IMR-90 (cell line): ENCODE data around the gene GNAO1. TPM values are rescaled to one million over a fixed set of nuclear protein-coding genes. Genes with fewer than 3 reads are reported as not detected.

Experiments used
- ATAC-seq: fragments of 200-7000 bp; cut with Tn5 transposase; 2 replicates; pipeline ENCODE4 v1.9.1; 2020; ENCODE audit warnings: low read depth, mild to moderate bottlenecking, moderate library complexity
- BruUV-seq: library from RNA; stranded (reverse); fragments of 400-500 nt; replicated peaks from 2 replicates; lab custom pipeline; 2021; lab: Mats Ljungman, UMichigan
- CTCF ChIA-PET: fragments of 300-600 bp; formaldehyde crosslinking; extraction: SDS; loops from one replicate; lab custom pipeline; 2021; ENCODE audit warnings: antibody characterized with exemption; lab: Yijun Ruan, JAX
- POLR2A ChIA-PET: fragments of 300-600 bp; sonication (Branson Sonifier 250); formaldehyde crosslinking; loops from one replicate; lab custom pipeline; 2022; ENCODE audit warnings: antibody characterized with exemption; ENCODE audit not compliant: unreplicated experiment; lab: Charles Lee
- DNase-seq: peaks from one replicate; pipeline ENCODE4 v3.0.0; 2013
- H2AFZ ChIP-seq: replicated peaks from 2 replicates; pipeline ENCODE3; 2013; ENCODE audit warnings: low read length, mild to moderate bottlenecking; ENCODE audit not compliant: poor library complexity
- H2AK5ac ChIP-seq: 2 replicates; pipeline ENCODE4 v1.6.1; 2013; ENCODE audit warnings: low read depth, low read length, inconsistent platforms
- H2AK9ac ChIP-seq: replicated peaks from 2 replicates; pipeline ENCODE3; 2013; ENCODE audit warnings: mild to moderate bottlenecking, low read depth, low read length, moderate library complexity; ENCODE audit not compliant: poor library complexity
- H2BK120ac ChIP-seq: 2 replicates; pipeline ENCODE4 v1.6.1; 2013; ENCODE audit warnings: low read depth, low read length, inconsistent platforms
- H2BK15ac ChIP-seq: 3 replicates; pipeline ENCODE4 v1.6.1; 2013; ENCODE audit warnings: low read depth, low read length, inconsistent platforms
- H2BK20ac ChIP-seq: 2 replicates; pipeline ENCODE4 v1.6.1; 2013; ENCODE audit warnings: low read depth, mild to moderate bottlenecking, inconsistent platforms, low read length, moderate library complexity
- H2BK5ac ChIP-seq: 2 replicates; pipeline ENCODE4 v1.6.1; 2013; ENCODE audit warnings: mild to moderate bottlenecking, low read depth, low read length, inconsistent platforms; ENCODE audit not compliant: poor library complexity, severe bottlenecking
- H3K14ac ChIP-seq: replicated peaks from 2 replicates; pipeline ENCODE4 v1.6.1; 2013; ENCODE audit warnings: low read depth, low read length, inconsistent platforms
- H3K18ac ChIP-seq: 2 replicates; pipeline ENCODE4 v1.6.1; 2013; ENCODE audit warnings: low read depth, low read length, control low read depth
- H3K23ac ChIP-seq: 2 replicates; pipeline ENCODE4 v1.6.1; 2013; ENCODE audit warnings: low read depth, low read length, inconsistent platforms
- H3K27ac ChIP-seq: 2 replicates; pipeline ENCODE4 v1.5.1; 2013; ENCODE audit warnings: mild to moderate bottlenecking, control low read depth, low read length; ENCODE audit not compliant: insufficient read depth
- H3K27me3 ChIP-seq: 2 replicates; pipeline ENCODE4 v1.6.1; 2013; ENCODE audit warnings: low read length; ENCODE audit not compliant: control insufficient read depth, insufficient read depth
- H3K36me3 ChIP-seq: 2 replicates; pipeline ENCODE4 v1.6.1; 2013; ENCODE audit warnings: low read length, mixed read lengths; ENCODE audit not compliant: control insufficient read depth, insufficient read depth
- H3K4ac ChIP-seq: 2 replicates; pipeline ENCODE4 v1.6.1; 2013; ENCODE audit warnings: low read depth, low read length, inconsistent platforms
- H3K4me1 ChIP-seq: 2 replicates; pipeline ENCODE4 v1.6.1; 2013; ENCODE audit warnings: low read length, mixed read lengths; ENCODE audit not compliant: control insufficient read depth, insufficient read depth
- H3K4me2 ChIP-seq: 2 replicates; pipeline ENCODE4 v1.6.1; 2013; ENCODE audit warnings: low read depth, mild to moderate bottlenecking, control low read depth, low read length, moderate library complexity
- H3K4me3 ChIP-seq: 2 replicates; pipeline ENCODE4 v1.5.1; 2013; ENCODE audit warnings: low read depth, mild to moderate bottlenecking, control low read depth, low read length, moderate library complexity; ENCODE audit not compliant: insufficient read depth
- H3K56ac ChIP-seq: 2 replicates; pipeline ENCODE4 v1.6.1; 2013; ENCODE audit warnings: low read length, inconsistent platforms; ENCODE audit not compliant: insufficient read depth; ENCODE audit errors: extremely low read depth
- H3K79me1 ChIP-seq, 2 experiments: 2 replicates each; pipeline ENCODE4 v1.6.1; 2013; ENCODE audit warnings: low read length in 2 of 2, inconsistent platforms in 1 of 2, low read depth in 1 of 2
- H3K9ac ChIP-seq: 2 replicates; pipeline ENCODE4 v1.6.1; 2013; ENCODE audit warnings: low read depth, low read length, control low read depth
- H3K9me1 ChIP-seq: 2 replicates; pipeline ENCODE4 v1.6.1; 2013; ENCODE audit warnings: low read length, inconsistent platforms; ENCODE audit not compliant: insufficient read depth
- H3K9me3 ChIP-seq: 2 replicates; pipeline ENCODE4 v1.6.1; 2013; ENCODE audit warnings: low read length; ENCODE audit not compliant: control insufficient read depth, insufficient read depth
- H4K20me1 ChIP-seq: 2 replicates; pipeline ENCODE4 v1.6.1; 2013; ENCODE audit warnings: low read length, inconsistent platforms; ENCODE audit not compliant: insufficient read depth
- H4K5ac ChIP-seq: 2 replicates; pipeline ENCODE4 v1.6.1; 2013; ENCODE audit warnings: mild to moderate bottlenecking, low read depth, low read length, control low read depth
- H4K8ac ChIP-seq, 2 experiments: 2 replicates each; pipeline ENCODE4 v1.6.1; 2013; ENCODE audit warnings: low read depth in 2 of 2, low read length in 2 of 2, control low read depth in 1 of 2, inconsistent platforms in 1 of 2
- H4K91ac ChIP-seq: 2 replicates; pipeline ENCODE4 v1.6.1; 2013; ENCODE audit warnings: low read depth, low read length, inconsistent platforms; ENCODE audit not compliant: insufficient read depth
- BHLHE40 ChIP-seq: fragments of 150-350 bp; IDR thresholded peaks from 2 replicates; pipeline ENCODE4 v1.6.1; 2016; ENCODE audit warnings: mild to moderate bottlenecking, low read depth, low read length
- CEBPB ChIP-seq: IDR thresholded peaks from 2 replicates; pipeline ENCODE4 v1.6.1; 2012; ENCODE audit warnings: low read depth, low read length, improper control_type of control experiment
- CHD1 ChIP-seq: IDR thresholded peaks from 2 replicates; pipeline ENCODE4 v1.6.1; 2012; ENCODE audit warnings: low read depth, low read length, improper control_type of control experiment
- CTCF ChIP-seq: conservative IDR thresholded peaks from 2 replicates; pipeline ENCODE4 v1.5.1; 2012; ENCODE audit warnings: mild to moderate bottlenecking, low read depth, low read length, improper control_type of control experiment
- ELK1 ChIP-seq: fragments of 150-350 bp; IDR thresholded peaks from 2 replicates; pipeline ENCODE4 v1.6.1; 2016; ENCODE audit warnings: low read depth, mild to moderate bottlenecking, low read length, moderate library complexity, borderline replicate concordance
- FOS ChIP-seq: fragments of 150-350 bp; IDR thresholded peaks from 2 replicates; pipeline ENCODE4 v1.6.1; 2016; ENCODE audit warnings: low read depth, low read length
- MAFK ChIP-seq: IDR thresholded peaks from 2 replicates; pipeline ENCODE4 v1.6.1; 2012; ENCODE audit warnings: low read depth, low read length, improper control_type of control experiment
- MAZ ChIP-seq: IDR thresholded peaks from 2 replicates; pipeline ENCODE4 v1.6.1; 2012; ENCODE audit warnings: low read depth, mild to moderate bottlenecking, low read length, improper control_type of control experiment, moderate library complexity, borderline replicate concordance
- MXI1 ChIP-seq: IDR thresholded peaks from 2 replicates; pipeline ENCODE4 v1.6.1; 2012; ENCODE audit warnings: low read depth, mild to moderate bottlenecking, low read length, moderate library complexity, borderline replicate concordance
- NFE2L2 ChIP-seq: fragments of 150-350 bp; IDR thresholded peaks from 2 replicates; pipeline ENCODE4 v1.6.1; 2016; ENCODE audit warnings: low read depth, mild to moderate bottlenecking, low read length
- POLR2A ChIP-seq: IDR thresholded peaks from 2 replicates; pipeline ENCODE4 v1.6.1; 2012; ENCODE audit warnings: mild to moderate bottlenecking, low read depth, low read length
- RAD21 ChIP-seq: IDR thresholded peaks from 2 replicates; pipeline ENCODE4 v1.6.1; 2012; ENCODE audit warnings: low read length, improper control_type of control experiment
- RCOR1 ChIP-seq: IDR thresholded peaks from 2 replicates; pipeline ENCODE4 v1.6.1; 2012; ENCODE audit warnings: mild to moderate bottlenecking, low read length, improper control_type of control experiment; ENCODE audit not compliant: insufficient replicate concordance
- RFX5 ChIP-seq: IDR thresholded peaks from 2 replicates; pipeline ENCODE4 v1.8.0; 2012; ENCODE audit warnings: low read depth, mild to moderate bottlenecking, low read length, moderate library complexity
- SMC3 ChIP-seq: fragments of 150-350 bp; IDR thresholded peaks from 2 replicates; pipeline ENCODE4 v1.6.1; 2016; ENCODE audit warnings: low read depth, mild to moderate bottlenecking, antibody characterized with exemption, low read length, moderate library complexity
- WGBS, 2 experiments: methylation state at CpG; one replicate each; pipeline versions ENCODE4 v1.1.5 to v1.1.7; 2013; ENCODE audit warnings: missing lambda C conversion rate in 2 of 2; ENCODE audit not compliant: insufficient read length in 1 of 2; ENCODE audit errors: extremely low coverage in 2 of 2; 5-methylcytosine and 5-hydroxymethylcytosine counted together
- dilution Hi-C: fragments of 300-500 bp; cut with HindIII; formaldehyde crosslinking; loops from one replicate; pipeline ENCODE4 v1.14.3; 2018; ENCODE audit warnings: low sequenced_read_pairs; ENCODE audit not compliant: unreplicated experiment
- in situ Hi-C: fragments of 300-500 bp; cut with MboI; formaldehyde crosslinking; loops from 3 replicates; pipeline ENCODE4 v1.14.3; 2019; ENCODE audit warnings: low sequenced_read_pairs, inconsistent platforms, mixed read lengths
- intact Hi-C: fragments of 100-400 bp; cut with micrococcal nuclease; formaldehyde crosslinking; loops from 2 replicates; pipeline ENCODE4 v1.10.0; 2022
- polyA plus RNA-seq, 3 experiments: library from polyadenylated mRNA; depleted of rRNA; stranded (reverse); fragments of >200 nt; gene quantifications; 2 replicates each; pipeline ENCODE4 v1.2.3, GENCODE V29; 2012; ENCODE audit warnings: low replicate concordance in 1 of 3
- total RNA-seq: library from RNA; depleted of rRNA; stranded (reverse); fragments of >200 nt; gene quantifications from 2 replicates; pipeline ENCODE4 v1.2.3, GENCODE V29; 2012
- TF ChIP-seq, protein P1 (sequence below): fragments of 150-350 bp; IDR thresholded peaks from 2 replicates; pipeline ENCODE4 v1.6.1; 2017; ENCODE audit warnings: mild to moderate bottlenecking, antibody characterized with exemption, low read length, low read depth

Gene GNAO1
- total and polyA plus RNA-seq, 2 of the 4 experiments (the other 2 are of a cell fraction), result under 0.01 to 0.07 TPM

GRCh38 chr16:56355221-56355620 is 163.9 kb downstream of the GNAO1 start:
- intact Hi-C loops (loop anchor here (10.0 kb wide), 1 partner anchor 250 kb away; the partner anchor contains the start of gene MT2A), in situ Hi-C loops (loop anchor here (25.0 kb wide), 1 partner anchor 868 kb away; the partner anchor contains the start of gene MMP2), dilution Hi-C loops (no loop called here)
- H3K9ac ChIP-seq, result no peak overlapping the region
- peaks cover 8% of the 10 kb centered on the region for H3K9me1 ChIP-seq
- no peak overlapping the region for H4K91ac ChIP-seq
- no peaks in the 10 kb centered on the region for H3K9me3 ChIP-seq
- TF ChIP-seq SMC3 (no peak), MXI1 (no peak), POLR2A (no peak), FOS (no peak), NFE2L2 (no peak), RCOR1 (no peak), MAFK (no peak), CEBPB (no peak), BHLHE40 (no peak), RFX5 (no peak), RAD21 (no peak), ELK1 (no peak), CTCF (no peak), MAZ (no peak), CHD1 (no peak)
- TF ChIP-seq, protein P1, sequence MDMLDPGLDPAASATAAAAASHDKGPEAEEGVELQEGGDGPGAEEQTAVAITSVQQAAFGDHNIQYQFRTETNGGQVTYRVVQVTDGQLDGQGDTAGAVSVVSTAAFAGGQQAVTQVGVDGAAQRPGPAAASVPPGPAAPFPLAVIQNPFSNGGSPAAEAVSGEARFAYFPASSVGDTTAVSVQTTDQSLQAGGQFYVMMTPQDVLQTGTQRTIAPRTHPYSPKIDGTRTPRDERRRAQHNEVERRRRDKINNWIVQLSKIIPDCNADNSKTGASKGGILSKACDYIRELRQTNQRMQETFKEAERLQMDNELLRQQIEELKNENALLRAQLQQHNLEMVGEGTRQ, result no peak
- no TSS peak for BruUV-seq
- no peak overlapping the region for H3K4ac ChIP-seq
- CTCF ChIA-PET, result no interaction called here
- no peak overlapping the region for H2AK9ac ChIP-seq
- no peak overlapping the region for H3K56ac ChIP-seq
- no peak overlapping the region for H2BK20ac ChIP-seq
- H3K4me2 ChIP-seq, result no peak overlapping the region
- no peak overlapping the region for H2AK5ac ChIP-seq
- no peak overlapping the region for H4K8ac ChIP-seq
- H3K27me3 ChIP-seq, result peaks cover 5% of the 10 kb centered on the region; the same call in 1 of the 2 replicates
- H3K36me3 ChIP-seq, result peaks cover 2% of the 10 kb centered on the region; the same call in 1 of the 2 replicates
- H3K18ac ChIP-seq, result no peak overlapping the region
- no peak for ATAC-seq
- no peak overlapping the region for H2BK120ac ChIP-seq
- peaks cover 0 to 8% of the 10 kb centered on the region in 2 experiments; a peak in 1 of 4 replicates for H3K79me1 ChIP-seq
- H4K20me1 ChIP-seq, result no peaks in the 10 kb centered on the region
- DNase-seq, result no peak
- POLR2A ChIA-PET, result interaction anchor here (0.6 kb wide), 1 partner anchor 23 kb away, joined by 3 read pairs; no protein-coding TSS in a partner anchor
- no peak overlapping the region for H3K27ac ChIP-seq
- no peak overlapping the region for H2BK15ac ChIP-seq
- H4K5ac ChIP-seq, result no peak overlapping the region
- no peak overlapping the region for H3K23ac ChIP-seq
- no peak overlapping the region for H3K14ac ChIP-seq
- H2AFZ ChIP-seq, result no peak overlapping the region
- no CpG with 5 or more reads among the region's 9 CpGs for whole genome bisulfite sequencing, 2 experiments
- no peak overlapping the region for H3K4me3 ChIP-seq
- peaks cover 12% of the 10 kb centered on the region for H3K4me1 ChIP-seq
- no peak overlapping the region for H2BK5ac ChIP-seq
